OCI-LY3 (cell line): ENCODE data around the gene CALY.

Source experiments
- CTCF ChIP-seq: fragments of 200-600, 300-600 bp; sonication (generic); IDR thresholded peaks from 2 replicates; pipeline ENCODE4 v1.5.1; 2014; ENCODE audit warnings: antibody characterized with exemption, low read length, low read depth
- EZH2phosphoT487 ChIP-seq: fragments of 200-600 bp; shearing (Covaris generic); IDR thresholded peaks from 2 replicates; pipeline ENCODE4 v1.6.1; 2018; ENCODE audit warnings: antibody characterized with exemption, mixed run types, low read depth

GRCh38 chr10:133326223-133326551 lies 10.5 kb downstream of the CALY start:
- TF ChIP-seq CTCF, result no peak
- no peak for TF ChIP-seq EZH2phosphoT487
